Effector memory CD8-positive, alpha-beta T cell (primary cell): ENCODE results near the gene RPS19.

ENCODE experiments used
- ATAC-seq: fragments of 150-1000 bp; cut with Tn5 transposase; replicated peaks from 2 replicates; pipeline ENCODE4 v1.10.0; 2021; ENCODE audit warnings: mild to moderate bottlenecking, moderate library complexity
- DNase-seq, 3 experiments: peaks; one replicate each; pipeline ENCODE4 v3.0.0; 2021
- H3K27ac Mint-ChIP-seq, 2 donors: one replicate each; pipeline ENCODE4 v1.8.0; 2022; ENCODE audit warnings: mild to moderate bottlenecking in 2 of 2, mixed read lengths in 2 of 2, moderate library complexity in 2 of 2
- H3K27me3 Mint-ChIP-seq, 2 donors: one replicate each; pipeline ENCODE4 v1.8.0; 2022; ENCODE audit warnings: mixed read lengths in 2 of 2
- H3K36me3 Mint-ChIP-seq: one replicate; pipeline ENCODE4 v1.8.0; 2022; ENCODE audit warnings: mild to moderate bottlenecking, moderate library complexity, mixed read lengths; ENCODE audit not compliant: insufficient read depth
- H3K4me1 Mint-ChIP-seq, 2 donors: one replicate each; pipeline ENCODE4 v1.8.0; 2022; ENCODE audit warnings: low read depth in 2 of 2, mixed read lengths in 2 of 2
- H3K4me3 Mint-ChIP-seq, 2 donors: one replicate each; pipeline ENCODE4 v1.8.0; 2022; ENCODE audit warnings: mild to moderate bottlenecking in 2 of 2, mixed read lengths in 2 of 2, moderate library complexity in 2 of 2
- H3K9me3 Mint-ChIP-seq, 2 donors: one replicate each; pipeline ENCODE4 v1.8.0; 2022; ENCODE audit warnings: mixed read lengths in 2 of 2

The RPS19 gene

DNA sequence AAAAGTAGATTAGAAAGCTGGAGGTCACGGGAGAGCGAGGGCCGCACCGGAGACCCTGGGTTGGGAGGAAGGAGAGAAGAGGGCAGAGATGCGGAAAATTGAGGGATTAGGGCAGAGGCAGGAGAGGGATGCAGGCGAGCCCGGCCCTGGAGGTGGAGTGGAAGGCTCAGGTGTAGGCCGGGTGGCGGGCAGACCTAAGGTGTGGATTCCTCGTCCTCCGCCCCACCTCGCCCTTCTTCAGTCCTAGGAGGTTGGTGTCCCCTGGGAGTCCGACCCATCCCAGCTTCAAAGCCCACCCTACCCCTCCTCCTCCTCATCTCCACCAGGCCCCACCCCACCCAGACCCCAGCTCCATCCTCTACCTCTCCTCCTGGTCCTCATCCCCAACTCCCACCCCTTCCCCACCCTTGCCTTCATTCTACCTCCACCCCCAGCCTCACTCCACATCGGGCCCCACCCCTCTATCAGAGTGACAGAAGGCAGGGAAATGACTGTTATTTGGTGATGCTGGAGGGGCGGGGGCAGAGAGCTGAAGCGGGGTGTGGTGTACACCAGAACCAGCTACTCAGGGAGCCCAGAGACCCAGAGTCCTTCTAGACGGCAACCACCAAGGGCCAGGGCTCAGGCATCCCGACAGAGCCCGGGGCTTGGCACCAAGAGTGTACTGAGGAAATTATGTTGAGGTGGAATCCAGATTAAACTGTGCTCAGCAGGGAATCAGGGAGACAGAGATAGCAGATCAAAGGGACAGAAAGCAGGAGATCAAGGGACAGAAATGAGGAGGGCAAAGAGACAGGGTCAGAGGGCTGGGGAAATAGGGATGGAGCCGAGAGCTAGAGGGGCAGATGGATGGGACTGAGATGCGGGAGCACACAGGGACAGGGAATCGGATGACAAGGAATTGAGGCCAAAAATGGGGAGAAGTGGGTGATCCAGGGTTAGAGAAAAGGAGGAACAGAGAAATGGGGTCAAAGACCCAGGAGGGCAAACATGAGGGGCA lies 61.8 kb downstream of the RPS19 start:
- H3K4me3 Mint-ChIP-seq, result no peak overlapping the region
- H3K27me3 Mint-ChIP-seq, result peaks cover 13 to 30% of the 10 kb centered on the region in 2 donors

More for the DNA sequence above, 61.8 kb downstream of the RPS19 start:
- DNase-seq (no peak), ATAC-seq (no peak)
- no peaks in the 10 kb centered on the region for H3K9me3 Mint-ChIP-seq
- H3K4me1 Mint-ChIP-seq, result peaks cover 4 to 6% of the 10 kb centered on the region in 2 donors
- peaks cover 12% of the 10 kb centered on the region for H3K36me3 Mint-ChIP-seq
- H3K27ac Mint-ChIP-seq, result no peak overlapping the region
